K562 (cell line): ENCODE measurements around the gene APOO.

ENCODE experiments used
- CREB1 ChIP-seq, 2 experiments: sonication (generic) in 1 of 2; formaldehyde crosslinking in 1 of 2; IDR thresholded peaks; 2 replicates each; pipeline versions ENCODE4 v1.6.1 to v1.8.0; 2012 to 2022; ENCODE audit warnings: inconsistent platforms in 1 of 2, mild to moderate bottlenecking in 1 of 2, missing genetic modification reagents in 1 of 2, moderate library complexity in 1 of 2
- E4F1 ChIP-seq: fragments of 250-450 bp; sonication (Bioruptor Pico); IDR thresholded peaks from 2 replicates; pipeline ENCODE4 v1.5.0; 2021; ENCODE audit warnings: mild to moderate bottlenecking, borderline replicate concordance
- HDAC2 ChIP-seq: fragments of 450-650 bp; IDR thresholded peaks from 2 replicates; pipeline ENCODE4 v1.6.1; 2016; ENCODE audit warnings: mild to moderate bottlenecking
- JUNB ChIP-seq: fragments of 450-650 bp; formaldehyde crosslinking; conservative IDR thresholded peaks from 2 replicates; pipeline ENCODE4 v1.4.0; 2020; ENCODE audit warnings: mild to moderate bottlenecking
- POLR2AphosphoS5 ChIP-seq: IDR thresholded peaks from 2 replicates; pipeline ENCODE4 v1.6.1; 2011; ENCODE audit warnings: mild to moderate bottlenecking, low read depth, low read length, moderate library complexity; ENCODE audit not compliant: control insufficient read depth, insufficient read depth
- RBBP5 ChIP-seq: fragments of 200-600 bp; sonication (generic); IDR thresholded peaks from 2 replicates; pipeline ENCODE4 v1.6.1; 2012; ENCODE audit warnings: borderline replicate concordance, mild to moderate bottlenecking, low read length, control low read depth, inconsistent platforms; ENCODE audit not compliant: insufficient read depth, poor library complexity, severe bottlenecking
- TARDBP ChIP-seq: fragments of 450-650 bp; IDR thresholded peaks from 2 replicates; pipeline ENCODE4 v1.6.1; 2016
- TF ChIP-seq, protein P1 (sequence below), 2 experiments: IDR thresholded peaks in 1 of 2; conservative IDR thresholded peaks in 1 of 2; 2 replicates each; pipeline ENCODE4 v1.6.1; 2016; ENCODE audit warnings: low read depth in 2 of 2, mild to moderate bottlenecking in 1 of 2, missing compliant biosample characterization in 1 of 2, missing genetic modification characterization in 1 of 2, moderate library complexity in 1 of 2

DNA sequence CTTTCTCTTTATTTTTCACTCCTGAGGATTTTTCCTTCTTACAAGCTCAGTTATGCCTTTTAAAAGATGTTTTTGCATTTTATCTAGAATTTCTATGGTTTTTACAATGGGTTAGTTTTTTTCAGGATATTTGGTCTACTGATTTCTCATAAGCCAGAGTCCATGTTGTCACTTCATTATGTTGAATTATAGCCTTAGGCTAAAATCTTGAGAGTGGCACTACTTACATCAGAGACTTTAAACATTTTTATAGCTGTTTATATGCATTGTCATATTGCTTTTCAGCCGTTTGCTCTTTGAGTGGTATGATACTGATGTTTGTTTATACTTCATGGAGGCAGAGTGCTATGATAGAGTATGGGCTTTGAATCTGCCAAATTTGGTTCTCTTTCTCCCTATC, 36.5 kb upstream of the APOO start:
- TF ChIP-seq JUNB (no peak), E4F1 (no peak), RBBP5 (no peak), TARDBP (no peak), CREB1 (IDR thresholded peaks at IDR 0.05) (no peak), CREB1 (CRISPR knock-in tag; IDR thresholded peaks at IDR 0.05) (no peak), POLR2AphosphoS5 (no peak), HDAC2 (no peak)
- TF ChIP-seq, protein P1, sequence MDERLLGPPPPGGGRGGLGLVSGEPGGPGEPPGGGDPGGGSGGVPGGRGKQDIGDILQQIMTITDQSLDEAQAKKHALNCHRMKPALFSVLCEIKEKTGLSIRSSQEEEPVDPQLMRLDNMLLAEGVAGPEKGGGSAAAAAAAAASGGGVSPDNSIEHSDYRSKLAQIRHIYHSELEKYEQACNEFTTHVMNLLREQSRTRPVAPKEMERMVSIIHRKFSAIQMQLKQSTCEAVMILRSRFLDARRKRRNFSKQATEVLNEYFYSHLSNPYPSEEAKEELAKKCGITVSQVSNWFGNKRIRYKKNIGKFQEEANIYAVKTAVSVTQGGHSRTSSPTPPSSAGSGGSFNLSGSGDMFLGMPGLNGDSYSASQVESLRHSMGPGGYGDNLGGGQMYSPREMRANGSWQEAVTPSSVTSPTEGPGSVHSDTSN (CRISPR knock-in tag; IDR thresholded peaks at IDR 0.05; ENCODE audit: low read depth), result no peak
- TF ChIP-seq, protein P1 (tag; conservative IDR thresholded peaks at IDR 0.05; ENCODE audit: low read depth), result no peak
